Measurements from ENCODE around the gene RNF223. TPM values are rescaled to one million over a fixed set of nuclear protein-coding genes. Genes with fewer than 3 reads are reported as not detected.

RNF223 gene
- total and polyA plus RNA-seq, 2 of the 13 experiments (the other 11 are each of a cell fraction or from before 2014, with no cell fraction given): 0.03 TPM; not detected in 1

DNA sequence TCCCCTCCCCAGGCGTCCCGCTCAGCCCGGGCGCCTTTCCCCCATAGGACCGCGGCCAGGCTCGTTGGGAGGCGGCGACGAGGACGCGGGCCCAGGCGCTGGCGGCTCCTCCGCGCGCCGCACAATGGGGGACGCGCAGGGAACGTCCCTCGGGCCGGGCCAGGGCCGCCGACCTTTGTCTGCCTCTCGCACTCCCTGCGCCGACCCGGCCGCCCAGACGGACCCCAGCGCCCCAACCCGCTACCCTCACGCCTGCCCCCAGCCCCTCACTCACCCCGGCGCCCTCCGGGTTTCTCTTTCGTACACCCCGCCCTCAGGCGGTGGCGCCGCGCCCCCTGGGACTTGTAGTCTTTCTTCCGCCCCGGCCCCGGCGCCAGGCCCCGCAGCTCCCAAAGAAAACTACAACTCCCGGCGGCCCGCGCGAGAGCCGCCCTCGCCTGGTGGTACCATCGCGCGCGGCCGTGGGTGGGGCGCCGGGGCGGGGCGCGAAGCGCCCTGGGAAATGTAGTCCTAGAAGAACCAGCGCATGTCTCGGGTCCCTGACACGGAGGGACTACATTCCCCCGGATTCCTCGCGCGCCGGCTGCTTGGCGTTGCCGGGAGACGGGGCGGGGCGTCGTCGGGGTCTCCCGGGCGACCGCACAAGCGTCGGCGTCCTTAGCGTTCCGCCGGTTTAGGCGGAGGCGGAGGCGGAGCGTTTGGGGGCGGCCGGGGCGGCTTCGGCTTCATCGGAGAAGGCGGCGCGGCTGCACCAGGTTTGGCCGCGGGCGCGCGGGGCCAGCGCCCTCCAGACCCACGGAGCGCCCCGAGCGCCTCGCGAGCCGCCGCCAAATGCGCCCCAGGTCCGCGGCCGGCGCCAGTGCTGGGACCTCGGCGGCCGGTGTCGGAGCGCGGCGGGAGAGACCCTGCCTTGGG is 41.9 kb upstream of the RNF223 start, which contains the start of gene C1orf159 (continued):
- TF ChIP-seq ZNF564 (CRISPR knock-in tag; IDR thresholded peaks at IDR 0.05) (no peak), MBD4 (IDR thresholded peaks at IDR 0.05; ENCODE audit: borderline replicate concordance, low read length) (no peak), ZBTB20 (CRISPR knock-in tag; IDR thresholded peaks at IDR 0.05; ENCODE audit: borderline replicate concordance, low read depth) (no peak), ZFX (CRISPR knock-in tag; IDR thresholded peaks at IDR 0.05; ENCODE audit: low read depth) (peak; percentile 34; the same call in 1 of the 2 replicates), MAFG (CRISPR knock-in tag; IDR thresholded peaks at IDR 0.05) (no peak), KDM2A (CRISPR knock-in tag; IDR thresholded peaks at IDR 0.05; ENCODE audit: borderline replicate concordance, low read depth) (no peak), ZNF841 (CRISPR knock-in tag; IDR thresholded peaks at IDR 0.05; ENCODE audit: borderline replicate concordance) (no peak), KLF11 (CRISPR knock-in tag; IDR thresholded peaks at IDR 0.05) (0 out of 2 replicates have a peak, but pooled peaks have one; percentile 19), MEIS2 (CRISPR knock-in tag; IDR thresholded peaks at IDR 0.05) (no peak), ZNF33A (CRISPR knock-in tag; IDR thresholded peaks at IDR 0.05; ENCODE audit: borderline replicate concordance) (peak; percentile 35; the same call in 1 of the 2 replicates), ZFP36L2 (CRISPR knock-in tag; IDR thresholded peaks at IDR 0.05) (no peak), JUN (CRISPR knock-in tag; IDR thresholded peaks at IDR 0.05) (no peak), ZNF543 (CRISPR knock-in tag; IDR thresholded peaks at IDR 0.05) (no peak)
- TF ChIP-seq, protein P1, sequence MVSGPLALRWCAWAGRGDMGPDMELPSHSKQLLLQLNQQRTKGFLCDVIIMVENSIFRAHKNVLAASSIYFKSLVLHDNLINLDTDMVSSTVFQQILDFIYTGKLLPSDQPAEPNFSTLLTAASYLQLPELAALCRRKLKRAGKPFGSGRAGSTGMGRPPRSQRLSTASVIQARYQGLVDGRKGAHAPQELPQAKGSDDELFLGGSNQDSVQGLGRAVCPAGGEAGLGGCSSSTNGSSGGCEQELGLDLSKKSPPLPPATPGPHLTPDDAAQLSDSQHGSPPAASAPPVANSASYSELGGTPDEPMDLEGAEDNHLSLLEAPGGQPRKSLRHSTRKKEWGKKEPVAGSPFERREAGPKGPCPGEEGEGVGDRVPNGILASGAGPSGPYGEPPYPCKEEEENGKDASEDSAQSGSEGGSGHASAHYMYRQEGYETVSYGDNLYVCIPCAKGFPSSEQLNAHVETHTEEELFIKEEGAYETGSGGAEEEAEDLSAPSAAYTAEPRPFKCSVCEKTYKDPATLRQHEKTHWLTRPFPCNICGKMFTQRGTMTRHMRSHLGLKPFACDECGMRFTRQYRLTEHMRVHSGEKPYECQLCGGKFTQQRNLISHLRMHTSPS (CRISPR knock-in tag; IDR thresholded peaks at IDR 0.05; ENCODE audit: low read depth): no peak
- TF ChIP-seq, protein P2, sequence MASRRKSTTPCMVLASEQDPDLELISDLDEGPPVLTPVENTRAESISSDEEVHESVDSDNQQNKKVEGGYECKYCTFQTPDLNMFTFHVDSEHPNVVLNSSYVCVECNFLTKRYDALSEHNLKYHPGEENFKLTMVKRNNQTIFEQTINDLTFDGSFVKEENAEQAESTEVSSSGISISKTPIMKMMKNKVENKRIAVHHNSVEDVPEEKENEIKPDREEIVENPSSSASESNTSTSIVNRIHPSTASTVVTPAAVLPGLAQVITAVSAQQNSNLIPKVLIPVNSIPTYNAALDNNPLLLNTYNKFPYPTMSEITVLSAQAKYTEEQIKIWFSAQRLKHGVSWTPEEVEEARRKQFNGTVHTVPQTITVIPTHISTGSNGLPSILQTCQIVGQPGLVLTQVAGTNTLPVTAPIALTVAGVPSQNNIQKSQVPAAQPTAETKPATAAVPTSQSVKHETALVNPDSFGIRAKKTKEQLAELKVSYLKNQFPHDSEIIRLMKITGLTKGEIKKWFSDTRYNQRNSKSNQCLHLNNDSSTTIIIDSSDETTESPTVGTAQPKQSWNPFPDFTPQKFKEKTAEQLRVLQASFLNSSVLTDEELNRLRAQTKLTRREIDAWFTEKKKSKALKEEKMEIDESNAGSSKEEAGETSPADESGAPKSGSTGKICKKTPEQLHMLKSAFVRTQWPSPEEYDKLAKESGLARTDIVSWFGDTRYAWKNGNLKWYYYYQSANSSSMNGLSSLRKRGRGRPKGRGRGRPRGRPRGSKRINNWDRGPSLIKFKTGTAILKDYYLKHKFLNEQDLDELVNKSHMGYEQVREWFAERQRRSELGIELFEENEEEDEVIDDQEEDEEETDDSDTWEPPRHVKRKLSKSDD (CRISPR knock-in tag; IDR thresholded peaks at IDR 0.05; ENCODE audit: low read depth): no peak
- TF ChIP-seq, protein P3, sequence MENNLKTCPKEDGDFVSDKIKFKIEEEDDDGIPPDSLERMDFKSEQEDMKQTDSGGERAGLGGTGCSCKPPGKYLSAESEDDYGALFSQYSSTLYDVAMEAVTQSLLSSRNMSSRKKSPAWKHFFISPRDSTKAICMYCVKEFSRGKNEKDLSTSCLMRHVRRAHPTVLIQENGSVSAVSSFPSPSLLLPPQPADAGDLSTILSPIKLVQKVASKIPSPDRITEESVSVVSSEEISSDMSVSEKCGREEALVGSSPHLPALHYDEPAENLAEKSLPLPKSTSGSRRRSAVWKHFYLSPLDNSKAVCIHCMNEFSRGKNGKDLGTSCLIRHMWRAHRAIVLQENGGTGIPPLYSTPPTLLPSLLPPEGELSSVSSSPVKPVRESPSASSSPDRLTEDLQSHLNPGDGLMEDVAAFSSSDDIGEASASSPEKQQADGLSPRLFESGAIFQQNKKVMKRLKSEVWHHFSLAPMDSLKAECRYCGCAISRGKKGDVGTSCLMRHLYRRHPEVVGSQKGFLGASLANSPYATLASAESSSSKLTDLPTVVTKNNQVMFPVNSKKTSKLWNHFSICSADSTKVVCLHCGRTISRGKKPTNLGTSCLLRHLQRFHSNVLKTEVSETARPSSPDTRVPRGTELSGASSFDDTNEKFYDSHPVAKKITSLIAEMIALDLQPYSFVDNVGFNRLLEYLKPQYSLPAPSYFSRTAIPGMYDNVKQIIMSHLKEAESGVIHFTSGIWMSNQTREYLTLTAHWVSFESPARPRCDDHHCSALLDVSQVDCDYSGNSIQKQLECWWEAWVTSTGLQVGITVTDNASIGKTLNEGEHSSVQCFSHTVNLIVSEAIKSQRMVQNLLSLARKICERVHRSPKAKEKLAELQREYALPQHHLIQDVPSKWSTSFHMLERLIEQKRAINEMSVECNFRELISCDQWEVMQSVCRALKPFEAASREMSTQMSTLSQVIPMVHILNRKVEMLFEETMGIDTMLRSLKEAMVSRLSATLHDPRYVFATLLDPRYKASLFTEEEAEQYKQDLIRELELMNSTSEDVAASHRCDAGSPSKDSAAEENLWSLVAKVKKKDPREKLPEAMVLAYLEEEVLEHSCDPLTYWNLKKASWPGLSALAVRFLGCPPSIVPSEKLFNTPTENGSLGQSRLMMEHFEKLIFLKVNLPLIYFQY (CRISPR knock-in tag; IDR thresholded peaks at IDR 0.05; ENCODE audit: borderline replicate concordance): no peak
- TF ChIP-seq, protein P4, sequence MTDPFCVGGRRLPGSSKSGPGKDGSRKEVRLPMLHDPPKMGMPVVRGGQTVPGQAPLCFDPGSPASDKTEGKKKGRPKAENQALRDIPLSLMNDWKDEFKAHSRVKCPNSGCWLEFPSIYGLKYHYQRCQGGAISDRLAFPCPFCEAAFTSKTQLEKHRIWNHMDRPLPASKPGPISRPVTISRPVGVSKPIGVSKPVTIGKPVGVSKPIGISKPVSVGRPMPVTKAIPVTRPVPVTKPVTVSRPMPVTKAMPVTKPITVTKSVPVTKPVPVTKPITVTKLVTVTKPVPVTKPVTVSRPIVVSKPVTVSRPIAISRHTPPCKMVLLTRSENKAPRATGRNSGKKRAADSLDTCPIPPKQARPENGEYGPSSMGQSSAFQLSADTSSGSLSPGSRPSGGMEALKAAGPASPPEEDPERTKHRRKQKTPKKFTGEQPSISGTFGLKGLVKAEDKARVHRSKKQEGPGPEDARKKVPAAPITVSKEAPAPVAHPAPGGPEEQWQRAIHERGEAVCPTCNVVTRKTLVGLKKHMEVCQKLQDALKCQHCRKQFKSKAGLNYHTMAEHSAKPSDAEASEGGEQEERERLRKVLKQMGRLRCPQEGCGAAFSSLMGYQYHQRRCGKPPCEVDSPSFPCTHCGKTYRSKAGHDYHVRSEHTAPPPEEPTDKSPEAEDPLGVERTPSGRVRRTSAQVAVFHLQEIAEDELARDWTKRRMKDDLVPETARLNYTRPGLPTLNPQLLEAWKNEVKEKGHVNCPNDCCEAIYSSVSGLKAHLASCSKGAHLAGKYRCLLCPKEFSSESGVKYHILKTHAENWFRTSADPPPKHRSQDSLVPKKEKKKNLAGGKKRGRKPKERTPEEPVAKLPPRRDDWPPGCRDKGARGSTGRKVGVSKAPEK (CRISPR knock-in tag; IDR thresholded peaks at IDR 0.05; ENCODE audit: borderline replicate concordance): no peak

Data from HepG2 (cell line).